HG03196 (cell line): ENCODE measurements around the gene FANCC.

Experiments used
- ATAC-seq: cut with Tn5 transposase; IDR thresholded peaks from one replicate; pipeline ENCODE4 v1.9.1; 2021; ENCODE audit not compliant: unreplicated experiment

Gene FANCC

GRCh38 chr9:95074632-95075031, 242.9 kb downstream of the FANCC start:
- ATAC-seq, result no peak

- no peak for ATAC-seq
Measured at GRCh38 chr9:95073918-95074317, 243.6 kb downstream of the FANCC start.

GRCh38 chr9:95073042-95073607, 244.4 kb downstream of the FANCC start:
- ATAC-seq, result no peak

- no peak for ATAC-seq
Measured at GRCh38 chr9:95071925-95072324, 245.6 kb downstream of the FANCC start.

- ATAC-seq, result no peak
Measured at GRCh38 chr9:95071450-95071849, 246.1 kb downstream of the FANCC start.

- ATAC-seq, result no peak
Measured at GRCh38 chr9:95070549-95071021, 246.9 kb downstream of the FANCC start.

GRCh38 chr9:95067897-95068296, 249.6 kb downstream of the FANCC start:
- no peak for ATAC-seq

GRCh38 chr9:95067057-95067456, 250.5 kb downstream of the FANCC start:
- ATAC-seq, result no peak

- no peak for ATAC-seq
Measured at GRCh38 chr9:95065224-95065623, 252.3 kb downstream of the FANCC start.

- ATAC-seq, result no peak
Measured at GRCh38 chr9:95063300-95063699, 254.2 kb downstream of the FANCC start.

- ATAC-seq, result no peak
Measured at GRCh38 chr9:95062596-95063065, 254.9 kb downstream of the FANCC start.

GRCh38 chr9:95061916-95062595, 255.5 kb downstream of the FANCC start:
- no peak for ATAC-seq

GRCh38 chr9:95060916-95061315, 256.6 kb downstream of the FANCC start:
- no peak for ATAC-seq

- no peak for ATAC-seq
Measured at GRCh38 chr9:95060234-95060633, 257.3 kb downstream of the FANCC start.

- no peak for ATAC-seq
Measured at GRCh38 chr9:95058795-95059386, 258.6 kb downstream of the FANCC start.

- ATAC-seq, result no peak
Measured at GRCh38 chr9:95058121-95058785, 259.3 kb downstream of the FANCC start.

GRCh38 chr9:95057101-95057500, 260.4 kb downstream of the FANCC start:
- no peak for ATAC-seq

GRCh38 chr9:95055851-95056551, 261.5 kb downstream of the FANCC start:
- ATAC-seq, result no peak

GRCh38 chr9:95055334-95055850, 262.1 kb downstream of the FANCC start:
- ATAC-seq, result no peak

- no peak for ATAC-seq
Measured at GRCh38 chr9:95053611-95054570, 263.6 kb downstream of the FANCC start.
